ENCODE measurements around the gene OR4X2.

GRCh38 chr11:48242501-48242900 is 2.4 kb upstream of the OR4X2 start:
- TF ChIP-seq CTCF (conservative IDR thresholded peaks at IDR 0.05; ENCODE audit: low read length) (no peak), EZH2phosphoT487 (IDR thresholded peaks at IDR 0.05; ENCODE audit: borderline replicate concordance) (no peak)

Measured in Loucy (cell line).